ENCODE measurements around the gene MED13L.

DNA sequence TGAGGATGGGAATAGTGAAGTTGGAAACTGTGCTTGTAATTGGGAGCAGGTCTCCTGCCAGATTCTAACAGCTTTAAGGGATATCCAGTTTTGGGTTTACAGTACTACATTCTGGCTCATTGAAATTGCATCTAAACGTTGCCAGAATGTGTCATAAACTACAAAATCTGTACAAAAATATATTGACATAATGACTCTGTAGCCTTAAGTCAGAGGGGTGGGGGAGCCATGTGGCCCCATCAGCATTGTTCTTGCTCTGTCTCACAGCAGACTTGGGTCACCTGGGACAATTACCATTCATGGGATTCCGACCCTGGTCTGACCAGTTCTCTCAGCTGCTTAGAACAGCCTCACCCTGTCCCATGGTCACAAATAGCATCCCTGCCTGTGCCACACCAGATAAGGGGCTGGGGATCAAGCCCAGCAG, 43.3 kb upstream of the MED13L start:
- no peak for TF ChIP-seq CTCF (IDR thresholded peaks at IDR 0.05; ENCODE audit: borderline replicate concordance, extremely low read depth, low read length, poor library complexity, severe bottlenecking)
- no peak for TF ChIP-seq EZH2 (IDR thresholded peaks at IDR 0.05; ENCODE audit: borderline replicate concordance, low read depth, low read length, severe bottlenecking)

Measured in DND-41 (cell line).